ENCODE results near the gene ITFG1. TPM values are rescaled to one million over a fixed set of nuclear protein-coding genes. Genes with fewer than 3 reads are reported as not detected.
A peak's percentile ranks its signal among the peaks of the same experiment; 100 is the strongest.
"Not testable (repeated sequence)": the region's sequence is repeated elsewhere in the genome, so short reads cannot be mapped to it uniquely, and the experiment has no call there.

The ITFG1 gene
- total RNA-seq, 1 experiment from 2014 or later = 18.0 TPM

GRCh38 chr16:47480410-47480809 is 19.5 kb upstream of the ITFG1 start:
- H3K27me3 ChIP-seq = no peaks in the 10 kb centered on the region
- H3K9me3 ChIP-seq = no peaks in the 10 kb centered on the region
- H3K4me3 ChIP-seq = no peak overlapping the region
- H3K36me3 ChIP-seq = no peaks in the 10 kb centered on the region
- DNase-seq = no peak

DNA sequence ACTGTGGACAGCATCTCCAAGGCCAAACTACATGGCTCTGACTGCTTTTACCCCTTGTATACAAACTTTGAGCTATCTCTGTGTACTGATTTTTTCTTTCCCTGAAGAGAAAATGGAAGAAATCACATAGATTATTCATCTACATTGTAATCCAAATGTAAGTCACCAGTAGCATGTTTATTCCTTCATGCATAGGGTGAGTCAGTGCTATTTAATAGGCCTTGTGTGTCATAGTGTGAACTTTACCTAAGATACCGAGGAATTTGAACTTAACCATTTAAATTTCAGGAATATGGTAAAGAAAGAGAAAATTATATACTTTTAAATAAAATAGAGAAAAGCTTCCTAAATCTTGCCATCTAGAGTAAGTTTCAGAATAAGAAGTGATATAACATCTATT is 16.8 kb upstream of the ITFG1 start:
- DNase-seq = no peak
- Histone ChIP-seq H3K27me3 (no peaks in the 10 kb centered on the region), H3K9me3 (no peaks in the 10 kb centered on the region), H3K36me3 (no peaks in the 10 kb centered on the region), H3K4me3 (no peak overlapping the region)

DNA sequence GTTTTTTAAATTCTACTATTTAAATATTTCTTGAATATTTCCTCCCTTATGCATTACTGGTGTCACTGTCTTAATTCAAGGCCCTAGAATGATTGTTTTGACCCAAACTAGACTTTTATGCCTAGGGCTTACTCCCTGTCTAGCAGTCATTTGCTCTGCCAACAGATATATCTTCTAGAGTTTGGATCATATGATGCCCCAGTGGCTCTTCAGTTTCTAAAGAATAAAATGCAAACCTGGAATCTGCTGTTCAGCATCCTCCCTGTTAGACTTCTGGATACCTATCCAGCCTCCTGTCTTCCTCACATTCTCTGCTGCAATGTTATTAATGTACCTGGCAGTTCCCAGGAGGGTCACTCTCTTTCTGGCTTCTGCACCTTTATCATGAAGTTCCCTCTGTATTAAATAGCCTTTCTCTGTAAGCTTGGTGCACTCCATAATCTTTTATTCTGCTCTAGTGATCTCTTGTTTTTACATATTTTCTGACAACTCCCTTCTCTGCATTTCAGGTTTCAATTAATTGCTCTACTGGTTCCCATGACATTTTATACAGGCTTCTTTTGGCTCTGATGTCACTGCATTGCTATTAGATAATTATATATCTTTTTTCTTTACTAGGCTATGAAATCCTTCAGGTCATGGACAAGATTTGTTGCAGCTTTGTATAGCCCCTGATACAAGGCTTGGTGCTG is 15.9 kb upstream of the ITFG1 start:
- H3K36me3 ChIP-seq = no peaks in the 10 kb centered on the region
- H3K9me3 ChIP-seq = no peaks in the 10 kb centered on the region
- H3K27me3 ChIP-seq = no peaks in the 10 kb centered on the region
- DNase-seq = no peak
- no peak overlapping the region for H3K4me3 ChIP-seq

DNA sequence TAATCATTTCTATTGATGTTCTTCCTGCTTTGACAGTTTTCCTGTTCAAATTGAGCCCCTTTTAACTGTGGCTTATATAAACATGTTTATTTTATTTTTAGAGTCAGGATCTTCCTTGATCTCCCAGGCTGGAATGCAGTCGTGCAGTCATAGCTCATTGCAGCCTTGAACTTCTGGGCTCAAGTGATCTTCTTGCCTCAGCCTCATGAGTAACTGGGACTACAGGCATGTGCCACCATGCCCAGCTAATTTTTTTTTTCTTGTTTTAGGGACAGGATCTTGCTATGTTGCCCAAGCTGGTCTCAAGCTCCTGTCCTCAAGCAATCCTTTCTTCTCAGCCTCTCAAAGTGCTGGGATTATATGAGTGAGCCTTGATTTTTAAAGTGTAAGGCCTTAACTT is 14.9 kb upstream of the ITFG1 start:
- Histone ChIP-seq H3K9me3 (no peaks in the 10 kb centered on the region), H3K36me3 (no peaks in the 10 kb centered on the region), H3K27me3 (no peaks in the 10 kb centered on the region), H3K4me3 (no peak overlapping the region)
- no peak for DNase-seq

DNA sequence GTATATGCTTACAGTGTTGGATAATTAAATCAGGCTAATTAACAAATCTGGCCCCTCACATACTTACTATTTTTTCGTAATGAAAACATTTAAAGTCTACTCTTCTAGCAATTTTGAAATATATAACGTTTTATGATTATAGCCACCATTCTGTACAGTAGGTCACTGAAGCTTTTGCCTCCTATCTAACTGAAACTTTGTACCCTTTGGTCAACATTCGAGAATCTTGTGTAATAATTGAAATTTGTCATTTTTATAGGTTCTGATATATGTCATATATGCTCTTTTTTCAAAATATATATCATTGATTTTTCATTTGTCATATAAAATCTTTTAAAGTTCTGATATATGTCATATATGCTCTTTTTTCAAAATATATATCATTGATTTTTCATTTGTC is 12.9 kb upstream of the ITFG1 start:
- no peaks in the 10 kb centered on the region for H3K27me3 ChIP-seq
- H3K4me3 ChIP-seq = no peak overlapping the region
- H3K36me3 ChIP-seq = no peaks in the 10 kb centered on the region
- DNase-seq = no peak
- no peaks in the 10 kb centered on the region for H3K9me3 ChIP-seq

DNA sequence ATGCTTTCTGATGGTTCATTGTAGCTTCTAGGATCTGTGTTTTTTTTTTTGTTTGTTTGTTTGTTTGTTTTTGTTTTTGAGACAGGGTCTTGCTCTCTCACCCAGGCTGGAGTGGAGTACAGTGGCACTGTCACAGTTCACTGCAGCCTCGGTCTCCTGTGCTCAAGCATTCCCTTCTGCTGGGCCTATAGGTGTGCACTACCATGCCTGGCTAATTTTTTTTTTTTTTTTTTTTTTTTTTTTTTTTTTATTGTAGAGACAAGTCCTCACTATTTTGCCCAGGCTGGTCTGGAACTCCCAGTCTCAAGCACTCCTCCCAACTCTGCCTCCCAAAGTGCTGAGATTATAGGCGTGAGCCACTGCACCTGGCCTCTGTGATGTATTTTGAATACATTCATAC is 12.1 kb upstream of the ITFG1 start:
- H3K36me3 ChIP-seq, H3K9me3 ChIP-seq, H3K27me3 ChIP-seq, DNase-seq, H3K4me3 ChIP-seq: not testable (repeated sequence)

DNA sequence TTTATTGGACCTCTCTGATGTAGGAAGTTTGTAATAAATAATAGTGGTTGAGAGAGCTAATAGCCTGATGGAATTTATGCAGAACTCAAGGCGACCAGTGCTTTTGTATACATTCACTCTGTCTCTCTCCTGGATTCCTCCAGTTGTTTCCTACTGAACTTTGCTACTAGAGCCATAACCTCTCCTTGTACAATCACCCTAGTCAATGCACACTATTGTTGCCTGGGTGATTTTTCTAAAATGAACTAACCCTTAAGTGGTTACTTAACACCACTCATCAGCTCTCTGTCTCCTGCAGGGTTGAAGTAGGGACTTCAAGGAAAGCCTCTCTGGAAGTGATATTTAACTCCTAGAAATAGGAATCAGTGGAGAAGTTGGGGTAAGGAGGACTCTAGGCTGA is 9.9 kb upstream of the ITFG1 start:
- no peaks in the 10 kb centered on the region for H3K36me3 ChIP-seq
- no peak for DNase-seq

GRCh38 chr16:47470211-47470610 is 9.3 kb upstream of the ITFG1 start:
- DNase-seq = no peak
- no peaks in the 10 kb centered on the region for H3K27me3 ChIP-seq

More for the DNA sequence above, 9.9 kb upstream of the ITFG1 start:
- Histone ChIP-seq H3K27me3 (no peaks in the 10 kb centered on the region), H3K4me3 (no peak overlapping the region), H3K9me3 (no peaks in the 10 kb centered on the region)

GRCh38 chr16:47469227-47469626 is 8.4 kb upstream of the ITFG1 start:
- Histone ChIP-seq H3K27me3 (no peaks in the 10 kb centered on the region), H3K4me3 (no peak overlapping the region), H3K36me3 (no peaks in the 10 kb centered on the region), H3K9me3 (no peaks in the 10 kb centered on the region)
- DNase-seq = no peak

More at GRCh38 chr16:47470211-47470610, 9.3 kb upstream of the ITFG1 start:
- H3K36me3 ChIP-seq = no peaks in the 10 kb centered on the region
- no peak overlapping the region for H3K4me3 ChIP-seq
- no peaks in the 10 kb centered on the region for H3K9me3 ChIP-seq

- H3K9me3 ChIP-seq, H3K36me3 ChIP-seq, H3K27me3 ChIP-seq, DNase-seq, H3K4me3 ChIP-seq: not testable (repeated sequence)
Observed at GRCh38 chr16:47468070-47468689, 7.3 kb upstream of the ITFG1 start.

DNA sequence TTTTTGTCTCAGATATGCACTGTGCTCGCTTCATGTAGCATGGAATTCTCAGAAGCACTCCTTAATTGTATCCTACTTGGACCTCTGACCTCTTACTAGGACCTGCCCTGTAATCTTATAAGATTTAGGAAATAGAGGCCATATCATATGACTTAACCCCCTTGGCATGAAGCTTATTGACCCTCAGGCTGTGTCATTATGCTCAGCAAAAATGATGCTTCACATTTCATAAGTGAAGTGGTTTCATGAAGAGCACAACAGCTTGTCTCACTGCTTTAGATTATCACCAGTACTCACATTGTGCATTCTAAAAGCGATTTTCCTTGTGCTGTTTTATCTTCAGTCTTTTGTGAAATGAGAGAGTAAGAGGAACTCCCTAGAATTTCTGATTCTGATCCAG is 6.6 kb upstream of the ITFG1 start:
- H3K27me3 ChIP-seq = no peaks in the 10 kb centered on the region
- H3K4me3 ChIP-seq = no peak overlapping the region
- DNase-seq = no peak
- H3K9me3 ChIP-seq = no peaks in the 10 kb centered on the region
- H3K36me3 ChIP-seq = no peaks in the 10 kb centered on the region

DNA sequence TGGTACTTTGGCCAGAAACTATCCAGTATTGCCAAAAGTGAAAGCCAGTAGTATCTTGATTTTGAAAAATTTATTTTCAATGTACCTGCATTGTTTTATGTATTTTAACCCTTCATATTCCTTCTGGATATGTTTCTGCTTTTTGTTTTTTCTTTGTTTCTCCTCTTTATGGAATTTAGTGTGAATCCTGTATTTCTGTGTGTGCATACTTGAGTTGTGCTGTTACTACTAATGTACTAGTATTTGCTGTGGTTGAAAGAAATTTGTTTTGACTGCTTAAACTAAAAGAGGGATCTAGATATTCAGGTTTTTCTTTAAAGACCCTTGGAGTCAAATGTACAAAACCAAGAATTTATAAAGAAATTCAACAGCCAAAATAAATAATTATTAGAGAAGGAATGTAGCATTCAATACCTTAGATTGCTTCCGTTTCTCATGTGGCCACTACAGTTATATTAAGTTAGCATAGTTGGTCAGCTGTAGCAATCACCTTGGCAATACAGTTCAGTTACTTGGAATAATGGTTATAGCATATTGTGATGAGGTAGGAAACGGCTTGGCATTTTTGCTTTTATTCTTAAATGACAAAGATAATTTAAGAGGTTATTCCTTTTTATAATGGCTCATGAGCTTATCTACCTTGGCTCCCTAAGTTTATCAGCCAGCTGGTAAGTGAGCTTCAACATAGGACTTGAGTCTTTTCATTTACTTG is 5.2 kb upstream of the ITFG1 start:
- Histone ChIP-seq H3K4me3 (no peak overlapping the region), H3K36me3 (no peaks in the 10 kb centered on the region), H3K27me3 (no peaks in the 10 kb centered on the region), H3K9me3 (no peaks in the 10 kb centered on the region)
- DNase-seq = no peak

GRCh38 chr16:47463771-47464624 is 3.1 kb upstream of the ITFG1 start:
- DNase-seq = no peak
- no peaks in the 10 kb centered on the region for H3K9me3 ChIP-seq
- H3K4me3 ChIP-seq = no peak overlapping the region
- no peaks in the 10 kb centered on the region for H3K27me3 ChIP-seq
- H3K36me3 ChIP-seq = no peaks in the 10 kb centered on the region

- Histone ChIP-seq H3K27me3 (no peaks in the 10 kb centered on the region), H3K36me3 (no peaks in the 10 kb centered on the region), H3K4me3 (peak overlapping the region; percentile 78), H3K9me3 (no peaks in the 10 kb centered on the region)
- no peak for DNase-seq
Observed at GRCh38 chr16:47461598-47462266, 869 bp upstream of the ITFG1 start.

DNA sequence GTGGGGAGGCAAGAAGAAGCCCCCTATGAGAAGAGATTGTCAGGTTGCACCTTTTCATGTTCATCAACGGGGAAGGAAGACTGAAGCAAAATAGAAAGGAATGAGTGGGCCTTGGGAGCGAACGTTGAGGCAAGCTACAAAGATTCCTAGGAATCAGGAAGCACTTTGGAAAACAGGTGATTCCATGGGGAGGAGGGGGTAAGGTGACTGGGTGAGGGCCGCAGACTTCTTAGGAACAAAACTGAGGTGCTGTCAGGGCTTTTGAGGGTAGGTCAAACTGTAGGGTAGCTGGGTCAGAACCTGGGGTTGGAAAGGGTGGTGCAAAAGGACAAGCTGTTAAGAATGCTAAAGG is 528 bp downstream of the ITFG1 start:
- peak overlapping the region; percentile 78 for H3K4me3 ChIP-seq
- H3K36me3 ChIP-seq = no peaks in the 10 kb centered on the region
- no peak for DNase-seq
- H3K9me3 ChIP-seq = no peaks in the 10 kb centered on the region
- H3K27me3 ChIP-seq = no peaks in the 10 kb centered on the region

GRCh38 chr16:47459603-47460002 is 1.3 kb downstream of the ITFG1 start:
- Histone ChIP-seq H3K27me3 (no peaks in the 10 kb centered on the region), H3K4me3 (peak overlapping the region; percentile 78)

GRCh38 chr16:47458331-47458730 is 2.5 kb downstream of the ITFG1 start:
- Histone ChIP-seq H3K4me3 (no peak overlapping the region), H3K36me3 (peaks cover 2% of the 10 kb centered on the region; the same call in 1 of the 2 replicates), H3K27me3 (no peaks in the 10 kb centered on the region), H3K9me3 (no peaks in the 10 kb centered on the region)
- no peak for DNase-seq

More at GRCh38 chr16:47459603-47460002, 1.3 kb downstream of the ITFG1 start:
- H3K9me3 ChIP-seq = no peaks in the 10 kb centered on the region
- no peak for DNase-seq
- no peaks in the 10 kb centered on the region for H3K36me3 ChIP-seq

Measured in MG63 (cell line).